ENCODE results near the gene DNAJA3. TPM values are rescaled to one million over a fixed set of nuclear protein-coding genes. Genes with fewer than 3 reads are reported as not detected.

The DNAJA3 gene
- total and polyA plus RNA-seq, 9 of the 15 experiments (the other 6 are each of a cell fraction or from before 2014, with no cell fraction given) = 8.1 to 105 (median 79.0) TPM

- TF ChIP-seq CXXC5 (CRISPR knock-in tag; IDR thresholded peaks at IDR 0.05) = peak; percentile 89
- peak; percentile 86; the same call in 1 of the 2 replicates for TF ChIP-seq HNRNPL (IDR thresholded peaks at IDR 0.05; ENCODE audit: low read depth, low read length)
- TF ChIP-seq CC2D1A (IDR thresholded peaks at IDR 0.05) = 0 out of 2 replicates have a peak, but pooled peaks have one; percentile 20
- TF ChIP-seq, protein P1, sequence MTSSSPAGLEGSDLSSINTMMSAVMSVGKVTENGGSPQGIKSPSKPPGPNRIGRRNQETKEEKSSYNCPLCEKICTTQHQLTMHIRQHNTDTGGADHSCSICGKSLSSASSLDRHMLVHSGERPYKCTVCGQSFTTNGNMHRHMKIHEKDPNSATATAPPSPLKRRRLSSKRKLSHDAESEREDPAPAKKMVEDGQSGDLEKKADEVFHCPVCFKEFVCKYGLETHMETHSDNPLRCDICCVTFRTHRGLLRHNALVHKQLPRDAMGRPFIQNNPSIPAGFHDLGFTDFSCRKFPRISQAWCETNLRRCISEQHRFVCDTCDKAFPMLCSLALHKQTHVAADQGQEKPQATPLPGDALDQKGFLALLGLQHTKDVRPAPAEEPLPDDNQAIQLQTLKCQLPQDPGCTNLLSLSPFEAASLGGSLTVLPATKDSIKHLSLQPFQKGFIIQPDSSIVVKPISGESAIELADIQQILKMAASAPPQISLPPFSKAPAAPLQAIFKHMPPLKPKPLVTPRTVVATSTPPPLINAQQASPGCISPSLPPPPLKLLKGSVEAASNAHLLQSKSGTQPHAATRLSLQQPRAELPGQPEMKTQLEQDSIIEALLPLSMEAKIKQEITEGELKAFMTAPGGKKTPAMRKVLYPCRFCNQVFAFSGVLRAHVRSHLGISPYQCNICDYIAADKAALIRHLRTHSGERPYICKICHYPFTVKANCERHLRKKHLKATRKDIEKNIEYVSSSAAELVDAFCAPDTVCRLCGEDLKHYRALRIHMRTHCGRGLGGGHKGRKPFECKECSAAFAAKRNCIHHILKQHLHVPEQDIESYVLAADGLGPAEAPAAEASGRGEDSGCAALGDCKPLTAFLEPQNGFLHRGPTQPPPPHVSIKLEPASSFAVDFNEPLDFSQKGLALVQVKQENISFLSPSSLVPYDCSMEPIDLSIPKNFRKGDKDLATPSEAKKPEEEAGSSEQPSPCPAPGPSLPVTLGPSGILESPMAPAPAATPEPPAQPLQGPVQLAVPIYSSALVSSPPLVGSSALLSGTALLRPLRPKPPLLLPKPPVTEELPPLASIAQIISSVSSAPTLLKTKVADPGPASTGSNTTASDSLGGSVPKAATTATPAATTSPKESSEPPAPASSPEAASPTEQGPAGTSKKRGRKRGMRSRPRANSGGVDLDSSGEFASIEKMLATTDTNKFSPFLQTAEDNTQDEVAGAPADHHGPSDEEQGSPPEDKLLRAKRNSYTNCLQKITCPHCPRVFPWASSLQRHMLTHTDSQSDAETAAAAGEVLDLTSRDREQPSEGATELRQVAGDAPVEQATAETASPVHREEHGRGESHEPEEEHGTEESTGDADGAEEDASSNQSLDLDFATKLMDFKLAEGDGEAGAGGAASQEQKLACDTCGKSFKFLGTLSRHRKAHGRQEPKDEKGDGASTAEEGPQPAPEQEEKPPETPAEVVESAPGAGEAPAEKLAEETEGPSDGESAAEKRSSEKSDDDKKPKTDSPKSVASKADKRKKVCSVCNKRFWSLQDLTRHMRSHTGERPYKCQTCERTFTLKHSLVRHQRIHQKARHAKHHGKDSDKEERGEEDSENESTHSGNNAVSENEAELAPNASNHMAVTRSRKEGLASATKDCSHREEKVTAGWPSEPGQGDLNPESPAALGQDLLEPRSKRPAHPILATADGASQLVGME (CRISPR knock-in tag; IDR thresholded peaks at IDR 0.05) = 0 out of 2 replicates have a peak, but pooled peaks have one; percentile 64
- no peak for TF ChIP-seq FOXA1 (IDR thresholded peaks at IDR 0.05; ENCODE audit: borderline replicate concordance)
- TF ChIP-seq NFRKB (IDR thresholded peaks at IDR 0.05; ENCODE audit: low read depth) = no peak
- TF ChIP-seq GABPA (tag; conservative IDR thresholded peaks at IDR 0.05; ENCODE audit: low read depth) = peak; percentile 55
- TF ChIP-seq ZBTB7A (IDR thresholded peaks at IDR 0.05; ENCODE audit: borderline replicate concordance, control insufficient read depth, low read depth, low read length) = peak; percentile 74; the same call in 1 of the 2 replicates
- TF ChIP-seq POLR2AphosphoS2 (IDR thresholded peaks at IDR 0.05; ENCODE audit: low read length) = no peak
- TF ChIP-seq E4F1 (CRISPR knock-in tag; IDR thresholded peaks at IDR 0.05; ENCODE audit: borderline replicate concordance) = no peak
- TF ChIP-seq USF1 (CRISPR knock-in tag; IDR thresholded peaks at IDR 0.05) = peak; percentile 66
- TF ChIP-seq CSDE1 (IDR thresholded peaks at IDR 0.05) = 0 out of 4 replicates have a peak, but pooled peaks of 1 of the 2 experiments have one; percentile 26
- TF ChIP-seq HCFC1 (IDR thresholded peaks at IDR 0.05; ENCODE audit: low read depth, low read length) = peak; percentile 52
- TF ChIP-seq TBP (optimal IDR thresholded peaks at IDR 0.05; ENCODE audit: low read depth, low read length) = peak; percentile 76
- TF ChIP-seq ELF4 (CRISPR knock-in tag; IDR thresholded peaks at IDR 0.05) = no peak
These were observed 50.5 kb downstream of the DNAJA3 start, which contains the start of gene HMOX2 (continued) for GRCh38 chr16:4475880-4476788.
